MM.1S (cell line): ENCODE results near the gene PSPH.

Source experiments
- DNase-seq: peaks from one replicate; pipeline ENCODE4 v3.0.0-alpha.2; 2015
- H2AFZ ChIP-seq: fragments of 300-600 bp; sonication (generic); 2 replicates; pipeline ENCODE4 v1.6.0; 2016; ENCODE audit warnings: antibody characterized with exemption, low read length
- H3F3A ChIP-seq: fragments of 300-600 bp; sonication (generic); 2 replicates; pipeline ENCODE4 v1.6.1; 2016; ENCODE audit warnings: mild to moderate bottlenecking, antibody characterized with exemption, low read length, moderate library complexity, mixed read lengths; ENCODE audit not compliant: insufficient read depth
- H3K27ac ChIP-seq: fragments of 300-600 bp; sonication (generic); 2 replicates; pipeline ENCODE4 v1.5.1; 2016; ENCODE audit warnings: mild to moderate bottlenecking, low read length
- H3K27me3 ChIP-seq: fragments of 300-600 bp; sonication (generic); replicated peaks from 2 replicates; pipeline ENCODE4 v1.6.0; 2016; ENCODE audit warnings: low read length; ENCODE audit not compliant: insufficient read depth
- H3K36me3 ChIP-seq: fragments of 300-600 bp; sonication (generic); replicated peaks from 2 replicates; pipeline ENCODE4 v1.6.1; 2016; ENCODE audit warnings: mild to moderate bottlenecking, low read length, mixed read lengths; ENCODE audit not compliant: insufficient read depth
- H3K4me1 ChIP-seq: fragments of 300-600 bp; sonication (generic); 2 replicates; pipeline ENCODE4 v1.6.1; 2016; ENCODE audit warnings: low read length, mixed read lengths
- H3K4me2 ChIP-seq: fragments of 300-600 bp; sonication (generic); 2 replicates; pipeline ENCODE4 v1.6.0; 2016; ENCODE audit warnings: low read depth, low read length
- H3K4me3 ChIP-seq: fragments of 300-600 bp; sonication (generic); 2 replicates; pipeline ENCODE4 v1.5.1; 2016; ENCODE audit warnings: low read length, mixed read lengths
- H3K79me2 ChIP-seq: fragments of 300-600 bp; sonication (generic); 2 replicates; pipeline ENCODE4 v1.6.1; 2016; ENCODE audit warnings: mixed run types, low read length, mixed read lengths
- H3K9ac ChIP-seq: fragments of 300-600 bp; sonication (generic); 2 replicates; pipeline ENCODE4 v1.6.1; 2016; ENCODE audit warnings: low read length, mixed read lengths
- H3K9me2 ChIP-seq: fragments of 300-600 bp; sonication (generic); replicated peaks from 2 replicates; pipeline ENCODE4 v1.6.1; 2016; ENCODE audit warnings: mild to moderate bottlenecking, low read length, mixed read lengths; ENCODE audit not compliant: insufficient read depth
- H3K9me3 ChIP-seq: fragments of 300-600 bp; sonication (generic); replicated peaks from 2 replicates; pipeline ENCODE4 v1.6.1; 2016; ENCODE audit warnings: mild to moderate bottlenecking, low read length, mixed read lengths; ENCODE audit not compliant: insufficient read depth
- H4K20me1 ChIP-seq: fragments of 300-600 bp; sonication (generic); 2 replicates; pipeline ENCODE4 v1.6.1; 2016; ENCODE audit warnings: mild to moderate bottlenecking, low read length, moderate library complexity, mixed read lengths; ENCODE audit not compliant: insufficient read depth
- CTCF ChIP-seq: fragments of 300-600 bp; sonication (generic); IDR thresholded peaks from 2 replicates; pipeline ENCODE4 v1.5.1; 2016; ENCODE audit warnings: antibody characterized with exemption, low read length, mixed read lengths
- EZH2 ChIP-seq: fragments of 300-600 bp; sonication (generic); optimal IDR thresholded peaks from 2 replicates; pipeline ENCODE3; 2017; ENCODE audit warnings: low read depth, mild to moderate bottlenecking, antibody characterized with exemption, low read length, mixed read lengths
- EZH2phosphoT487 ChIP-seq: fragments of 300-600 bp; sonication (generic); IDR thresholded peaks from 2 replicates; pipeline ENCODE4 v1.6.1; 2018; ENCODE audit warnings: antibody characterized with exemption, low read length

Gene PSPH

GRCh38 chr7:55977831-55978230, 73.4 kb downstream of the PSPH start:
- Histone ChIP-seq H3F3A (no peaks in the 10 kb centered on the region), H3K9me2 (no peaks in the 10 kb centered on the region), H3K9me3 (no peaks in the 10 kb centered on the region), H4K20me1 (no peaks in the 10 kb centered on the region), H2AFZ (no peak overlapping the region), H3K27me3 (no peaks in the 10 kb centered on the region), H3K27ac (no peak overlapping the region), H3K9ac (no peak overlapping the region), H3K4me2 (no peak overlapping the region), H3K79me2 (0 out of 2 replicates have a peak, but pooled peaks cover 4% of the 10 kb centered on the region), H3K4me1 (no peaks in the 10 kb centered on the region), H3K4me3 (no peak overlapping the region), H3K36me3 (no peaks in the 10 kb centered on the region)
- DNase-seq: no peak
- TF ChIP-seq CTCF (no peak), EZH2 (no peak)

GRCh38 chr7:55975988-55976633, 75.1 kb downstream of the PSPH start:
- no peak for DNase-seq
- TF ChIP-seq EZH2: no peak
- no peak for TF ChIP-seq EZH2phosphoT487
- no peak for TF ChIP-seq CTCF
- H3K27me3 ChIP-seq: no peaks in the 10 kb centered on the region
- no peak overlapping the region for H3K4me2 ChIP-seq
- no peaks in the 10 kb centered on the region for H3K9me3 ChIP-seq
- no peaks in the 10 kb centered on the region for H3K4me1 ChIP-seq
- H3K9me2 ChIP-seq: no peaks in the 10 kb centered on the region
- H3K79me2 ChIP-seq: peaks cover 8% of the 10 kb centered on the region
- no peak overlapping the region for H3K27ac ChIP-seq
- H3F3A ChIP-seq: no peaks in the 10 kb centered on the region
- no peaks in the 10 kb centered on the region for H3K36me3 ChIP-seq
- no peak overlapping the region for H3K4me3 ChIP-seq
- no peak overlapping the region for H3K9ac ChIP-seq
- H4K20me1 ChIP-seq: no peaks in the 10 kb centered on the region
- no peak overlapping the region for H2AFZ ChIP-seq

- Histone ChIP-seq H3F3A (no peaks in the 10 kb centered on the region), H3K4me1 (no peaks in the 10 kb centered on the region), H4K20me1 (no peaks in the 10 kb centered on the region), H3K27me3 (no peaks in the 10 kb centered on the region), H3K79me2 (peaks cover 15% of the 10 kb centered on the region), H2AFZ (no peak overlapping the region), H3K36me3 (no peaks in the 10 kb centered on the region), H3K9me2 (no peaks in the 10 kb centered on the region), H3K27ac (no peak overlapping the region), H3K9ac (no peak overlapping the region), H3K9me3 (no peaks in the 10 kb centered on the region), H3K4me3 (no peak overlapping the region), H3K4me2 (no peak overlapping the region)
- DNase-seq: no peak
- TF ChIP-seq EZH2 (no peak), CTCF (no peak), EZH2phosphoT487 (no peak)
Observed at GRCh38 chr7:55973747-55974250, 77.4 kb downstream of the PSPH start.
